ENCODE measurements around the gene GAB1. TPM values are rescaled to one million over a fixed set of nuclear protein-coding genes. Genes with fewer than 3 reads are reported as not detected.

GAB1 gene
- total and polyA plus RNA-seq, 4 donors, result 2.4 to 31.3 (median 6.9) TPM

DNA sequence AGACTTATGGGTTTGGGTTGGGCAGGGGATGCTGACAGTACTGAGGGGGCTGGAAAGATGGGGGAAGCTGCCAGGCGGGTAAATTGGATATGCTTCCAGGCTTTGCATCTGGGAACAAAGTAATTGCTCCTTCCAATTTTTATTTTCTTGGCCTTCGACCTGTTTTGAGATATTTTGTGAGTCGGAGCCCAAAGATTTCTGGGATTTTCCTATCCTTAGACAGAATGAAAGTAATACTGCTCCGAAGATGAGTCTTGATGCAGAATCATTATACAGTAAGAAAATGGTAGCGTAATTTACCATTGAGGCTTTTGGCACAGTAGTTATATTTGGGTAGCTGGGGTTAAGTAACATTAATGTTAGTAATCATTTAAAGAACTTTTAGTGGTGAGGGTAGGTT lies 178.2 kb downstream of the GAB1 start:
- Histone ChIP-seq H3K27ac (ENCODE audit: low read depth in 1 of 2, low read length in 2 of 2) (peak overlapping the region; percentile 95 to 98), H3K4me1 (ENCODE audit: control insufficient read depth in 4 of 4, insufficient read depth in 4 of 4, low read length in 3 of 4) (peaks cover 3 to 29% (median 11%) of the 10 kb centered on the region in 4 donors), H3K27me3 (ENCODE audit: control insufficient read depth in 4 of 4, insufficient read depth in 4 of 4, low read length in 3 of 4) (no peaks in the 10 kb centered on the region), H3K36me3 (ENCODE audit: control insufficient read depth in 4 of 4, insufficient read depth in 3 of 4, low read depth in 1 of 4, low read length in 3 of 4) (peaks cover 0 to 25% (median 6%) of the 10 kb centered on the region in 4 donors), H3K9me3 (ENCODE audit: control insufficient read depth in 4 of 4, low read length in 3 of 4) (no peaks in the 10 kb centered on the region), H3K9ac (ENCODE audit: low read depth in 1 of 2, low read length in 2 of 2) (peak overlapping the region in 1 of 2 donors; percentile 87), H3K4me3 (ENCODE audit: low read depth in 1 of 3, low read length in 3 of 3) (peak overlapping the region; percentile 86 to 97 (median 86))
- no peak for DNase-seq (ENCODE audit: low spot score)
- 39% methylated on average over 5 of the region's 5 CpGs for WGBS
- no peak for TF ChIP-seq EGR1 (IDR thresholded peaks at IDR 0.05; ENCODE audit: low read depth in 2 of 2)
- no peak for TF ChIP-seq HNF4G (IDR thresholded peaks at IDR 0.05)
- TF ChIP-seq HNF4A (conservative IDR thresholded peaks at IDR 0.05), result no peak
- TF ChIP-seq, protein P1, sequence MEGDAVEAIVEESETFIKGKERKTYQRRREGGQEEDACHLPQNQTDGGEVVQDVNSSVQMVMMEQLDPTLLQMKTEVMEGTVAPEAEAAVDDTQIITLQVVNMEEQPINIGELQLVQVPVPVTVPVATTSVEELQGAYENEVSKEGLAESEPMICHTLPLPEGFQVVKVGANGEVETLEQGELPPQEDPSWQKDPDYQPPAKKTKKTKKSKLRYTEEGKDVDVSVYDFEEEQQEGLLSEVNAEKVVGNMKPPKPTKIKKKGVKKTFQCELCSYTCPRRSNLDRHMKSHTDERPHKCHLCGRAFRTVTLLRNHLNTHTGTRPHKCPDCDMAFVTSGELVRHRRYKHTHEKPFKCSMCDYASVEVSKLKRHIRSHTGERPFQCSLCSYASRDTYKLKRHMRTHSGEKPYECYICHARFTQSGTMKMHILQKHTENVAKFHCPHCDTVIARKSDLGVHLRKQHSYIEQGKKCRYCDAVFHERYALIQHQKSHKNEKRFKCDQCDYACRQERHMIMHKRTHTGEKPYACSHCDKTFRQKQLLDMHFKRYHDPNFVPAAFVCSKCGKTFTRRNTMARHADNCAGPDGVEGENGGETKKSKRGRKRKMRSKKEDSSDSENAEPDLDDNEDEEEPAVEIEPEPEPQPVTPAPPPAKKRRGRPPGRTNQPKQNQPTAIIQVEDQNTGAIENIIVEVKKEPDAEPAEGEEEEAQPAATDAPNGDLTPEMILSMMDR (IDR thresholded peaks at IDR 0.05; ENCODE audit: low read depth, low read length, missing input control), result no peak
- no peak for TF ChIP-seq RAD21 (IDR thresholded peaks at IDR 0.05)
- TF ChIP-seq JUND (IDR thresholded peaks at IDR 0.05), result no peak
- TF ChIP-seq, protein P2, sequence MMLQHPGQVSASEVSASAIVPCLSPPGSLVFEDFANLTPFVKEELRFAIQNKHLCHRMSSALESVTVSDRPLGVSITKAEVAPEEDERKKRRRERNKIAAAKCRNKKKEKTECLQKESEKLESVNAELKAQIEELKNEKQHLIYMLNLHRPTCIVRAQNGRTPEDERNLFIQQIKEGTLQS (IDR thresholded peaks at IDR 0.05), result no peak
- no peak for TF ChIP-seq GABPA (IDR thresholded peaks at IDR 0.05 in 1 of 2, conservative IDR thresholded peaks at IDR 0.05 in 1 of 2)
- TF ChIP-seq, protein P3, sequence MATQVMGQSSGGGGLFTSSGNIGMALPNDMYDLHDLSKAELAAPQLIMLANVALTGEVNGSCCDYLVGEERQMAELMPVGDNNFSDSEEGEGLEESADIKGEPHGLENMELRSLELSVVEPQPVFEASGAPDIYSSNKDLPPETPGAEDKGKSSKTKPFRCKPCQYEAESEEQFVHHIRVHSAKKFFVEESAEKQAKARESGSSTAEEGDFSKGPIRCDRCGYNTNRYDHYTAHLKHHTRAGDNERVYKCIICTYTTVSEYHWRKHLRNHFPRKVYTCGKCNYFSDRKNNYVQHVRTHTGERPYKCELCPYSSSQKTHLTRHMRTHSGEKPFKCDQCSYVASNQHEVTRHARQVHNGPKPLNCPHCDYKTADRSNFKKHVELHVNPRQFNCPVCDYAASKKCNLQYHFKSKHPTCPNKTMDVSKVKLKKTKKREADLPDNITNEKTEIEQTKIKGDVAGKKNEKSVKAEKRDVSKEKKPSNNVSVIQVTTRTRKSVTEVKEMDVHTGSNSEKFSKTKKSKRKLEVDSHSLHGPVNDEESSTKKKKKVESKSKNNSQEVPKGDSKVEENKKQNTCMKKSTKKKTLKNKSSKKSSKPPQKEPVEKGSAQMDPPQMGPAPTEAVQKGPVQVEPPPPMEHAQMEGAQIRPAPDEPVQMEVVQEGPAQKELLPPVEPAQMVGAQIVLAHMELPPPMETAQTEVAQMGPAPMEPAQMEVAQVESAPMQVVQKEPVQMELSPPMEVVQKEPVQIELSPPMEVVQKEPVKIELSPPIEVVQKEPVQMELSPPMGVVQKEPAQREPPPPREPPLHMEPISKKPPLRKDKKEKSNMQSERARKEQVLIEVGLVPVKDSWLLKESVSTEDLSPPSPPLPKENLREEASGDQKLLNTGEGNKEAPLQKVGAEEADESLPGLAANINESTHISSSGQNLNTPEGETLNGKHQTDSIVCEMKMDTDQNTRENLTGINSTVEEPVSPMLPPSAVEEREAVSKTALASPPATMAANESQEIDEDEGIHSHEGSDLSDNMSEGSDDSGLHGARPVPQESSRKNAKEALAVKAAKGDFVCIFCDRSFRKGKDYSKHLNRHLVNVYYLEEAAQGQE (IDR thresholded peaks at IDR 0.05), result no peak
- no peak for TF ChIP-seq RXRA (IDR thresholded peaks at IDR 0.05)
- TF ChIP-seq FOXA1 (IDR thresholded peaks at IDR 0.05), result no peak
- no peak for TF ChIP-seq YY1 (IDR thresholded peaks at IDR 0.05)
- no peak for TF ChIP-seq SP1 (IDR thresholded peaks at IDR 0.05)
- TF ChIP-seq FOXA2 (IDR thresholded peaks at IDR 0.05), result no peak

DNA sequence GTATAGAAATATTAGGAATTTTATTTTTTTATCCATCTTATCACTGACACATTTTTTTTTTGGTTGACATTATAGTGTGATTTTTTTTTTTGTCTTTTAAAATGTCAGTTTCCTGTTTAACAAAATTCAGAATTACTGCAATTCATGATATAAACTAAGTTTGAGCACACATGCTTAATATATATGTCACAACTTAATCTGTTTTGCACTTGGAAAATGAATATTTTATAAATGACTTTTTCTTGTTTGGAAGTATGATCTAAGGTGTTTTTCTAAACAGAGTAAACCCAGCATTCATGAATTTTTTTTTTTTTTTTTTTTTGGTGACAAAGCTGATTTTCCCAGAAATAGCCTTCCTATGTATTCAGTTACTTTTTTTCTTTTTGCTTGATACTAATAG lies 179.2 kb downstream of the GAB1 start:
- Histone ChIP-seq H3K4me3 (ENCODE audit: low read depth in 1 of 3, low read length in 3 of 3) (no peak overlapping the region), H3K36me3 (ENCODE audit: control insufficient read depth in 4 of 4, insufficient read depth in 3 of 4, low read depth in 1 of 4, low read length in 3 of 4) (peaks cover 0 to 28% (median 8%) of the 10 kb centered on the region in 4 donors), H3K27ac (ENCODE audit: low read depth in 1 of 2, low read length in 2 of 2) (no peak overlapping the region), H3K9ac (ENCODE audit: low read depth in 1 of 2, low read length in 2 of 2) (no peak overlapping the region), H3K9me3 (ENCODE audit: control insufficient read depth in 4 of 4, low read length in 3 of 4) (no peaks in the 10 kb centered on the region), H3K27me3 (ENCODE audit: control insufficient read depth in 4 of 4, insufficient read depth in 4 of 4, low read length in 3 of 4) (no peaks in the 10 kb centered on the region), H3K4me1 (ENCODE audit: control insufficient read depth in 4 of 4, insufficient read depth in 4 of 4, low read length in 3 of 4) (peaks cover 3 to 29% (median 11%) of the 10 kb centered on the region in 4 donors)
- TF ChIP-seq, protein P3 (IDR thresholded peaks at IDR 0.05), result no peak
- TF ChIP-seq RAD21 (IDR thresholded peaks at IDR 0.05) (no peak), TAF1 (conservative IDR thresholded peaks at IDR 0.05) (no peak)
- TF ChIP-seq, protein P1 (IDR thresholded peaks at IDR 0.05; ENCODE audit: low read depth, low read length, missing input control), result no peak
- DNase-seq (ENCODE audit: low spot score), result no peak

Measured in liver (tissue), 9 donors.